Panc1 (cell line): ENCODE results near the gene C11orf52. TPM values are rescaled to one million over a fixed set of nuclear protein-coding genes. Genes with fewer than 3 reads are reported as not detected.

Source experiments
- ATAC-seq: fragments of 200-7000 bp; cut with Tn5 transposase; 2 replicates; pipeline ENCODE4 v1.9.1; 2020; ENCODE audit warnings: mild to moderate bottlenecking, moderate library complexity
- BruUV-seq: library from RNA; stranded (reverse); fragments of 400-500 nt; replicated peaks from 2 replicates; lab custom pipeline; 2021; lab: Mats Ljungman, UMichigan
- CTCF ChIA-PET: fragments of 300-600 bp; sonication (Branson Sonifier 250); formaldehyde crosslinking; loops from one replicate; lab custom pipeline; 2022; ENCODE audit warnings: antibody characterized with exemption; lab: Charles Lee
- POLR2A ChIA-PET: fragments of 300-600 bp; sonication (Branson Sonifier 250); formaldehyde crosslinking; loops from one replicate; lab custom pipeline; 2022; ENCODE audit warnings: antibody characterized with exemption; lab: Charles Lee
- DNase-seq: peaks from one replicate; pipeline ENCODE4 v3.0.0-alpha.2; 2010; ENCODE audit warnings: low read depth, low spot score
- H3K27ac ChIP-seq: 2 replicates; pipeline ENCODE4 v1.5.1; 2011; ENCODE audit warnings: mild to moderate bottlenecking, low read length, inconsistent platforms
- H3K27me3 ChIP-seq: fragments of 200-500 bp; sonication (Bioruptor generic); 2 replicates; pipeline ENCODE4 v1.6.0; 2014; ENCODE audit warnings: low read length, inconsistent platforms; ENCODE audit not compliant: control insufficient read depth, insufficient read depth
- H3K36me3 ChIP-seq: fragments of 200-500 bp; sonication (Bioruptor generic); 2 replicates; pipeline ENCODE4 v1.5.1; 2014; ENCODE audit warnings: inconsistent platforms, mild to moderate bottlenecking, low read length, moderate library complexity; ENCODE audit not compliant: control insufficient read depth, insufficient read depth
- H3K4me1 ChIP-seq: 2 replicates; pipeline ENCODE4 v1.5.1; 2011; ENCODE audit warnings: inconsistent platforms, mild to moderate bottlenecking, low read length, moderate library complexity; ENCODE audit not compliant: control insufficient read depth, insufficient read depth
- H3K4me3 ChIP-seq, 2 experiments: 2 replicates each; pipeline ENCODE4 v1.5.1; 2011 to 2012; ENCODE audit warnings: low read depth in 2 of 2, low read length in 2 of 2, mild to moderate bottlenecking in 2 of 2, inconsistent platforms in 1 of 2, moderate library complexity in 1 of 2
- H3K9me3 ChIP-seq: fragments of 200-500 bp; sonication (Bioruptor generic); 2 replicates; pipeline ENCODE4 v1.5.1; 2014; ENCODE audit warnings: low read depth, mild to moderate bottlenecking, inconsistent platforms, low read length, moderate library complexity; ENCODE audit not compliant: control insufficient read depth, insufficient read depth
- CTCF ChIP-seq: fragments of 450-650 bp; IDR thresholded peaks from 2 replicates; pipeline ENCODE4 v1.5.1; 2017; ENCODE audit warnings: mild to moderate bottlenecking
- POLR2AphosphoS5 ChIP-seq: IDR thresholded peaks from 2 replicates; pipeline ENCODE4 v1.6.1; 2012; ENCODE audit warnings: mild to moderate bottlenecking, low read depth, low read length, moderate library complexity
- REST ChIP-seq, 2 experiments: IDR thresholded peaks; 2 replicates each; pipeline ENCODE4 v1.6.1; 2011 to 2012; ENCODE audit warnings: low read depth in 2 of 2, control low read depth in 1 of 2, low read length in 1 of 2, mild to moderate bottlenecking in 1 of 2, moderate library complexity in 1 of 2; ENCODE audit not compliant: insufficient read depth in 1 of 2
- SIN3A ChIP-seq: IDR thresholded peaks from 2 replicates; pipeline ENCODE4 v1.6.1; 2012; ENCODE audit warnings: low read depth, mild to moderate bottlenecking, low read length, moderate library complexity, borderline replicate concordance; ENCODE audit not compliant: insufficient read depth
- TCF7L2 ChIP-seq: IDR thresholded peaks from 2 replicates; pipeline ENCODE4 v1.6.1; 2011; ENCODE audit warnings: mild to moderate bottlenecking, low read depth, low read length, inconsistent platforms
- in situ Hi-C: cut with HindIII; loops from 2 replicates; pipeline ENCODE4 v1.10.0; 2016; ENCODE audit warnings: low sequenced_read_pairs, low pct_unique_long_range_greater_than_20kb
- intact Hi-C: fragments of 100-400 bp; cut with micrococcal nuclease; formaldehyde crosslinking; loops from one replicate; pipeline ENCODE4 v1.10.0; 2022; ENCODE audit not compliant: unreplicated experiment
- total RNA-seq: library from RNA; stranded (reverse); gene quantifications from one replicate; pipeline ENCODE4 v1.2.1, GENCODE V29; 2021; ENCODE audit not compliant: unreplicated experiment

The C11orf52 gene
- total RNA-seq, 1 experiment from 2014 or later = not detected

- POLR2A ChIA-PET = interaction anchor here (0.5 to 1.0 kb wide), 3 partner anchors 55 to 214 kb away, joined by 3 read pairs; partner anchors contain the start of gene TIMM8B
- peak overlapping the region; percentile 76 to 77 for H3K4me3 ChIP-seq
- H3K9me3 ChIP-seq = no peaks in the 10 kb centered on the region
- in situ Hi-C loops = no loop called here
- no peak for DNase-seq
- ATAC-seq = 0 out of 2 replicates have a peak, but pooled peaks have one; percentile 31
- BruUV-seq = no TSS peak
- peaks cover 13% of the 10 kb centered on the region for H3K4me1 ChIP-seq
- H3K27me3 ChIP-seq = no peaks in the 10 kb centered on the region
- no peak for TF ChIP-seq SIN3A
- TF ChIP-seq POLR2AphosphoS5 = no peak
- no peak for TF ChIP-seq TCF7L2
- no peak for TF ChIP-seq REST (IDR thresholded peaks at IDR 0.05; ENCODE audit: insufficient read depth in 1 of 2, low read depth in 2 of 2, low read length in 1 of 2)
- H3K36me3 ChIP-seq = no peaks in the 10 kb centered on the region; the same call in 1 of the 2 replicates
- peak overlapping the region; percentile 96 for H3K27ac ChIP-seq
- CTCF ChIA-PET = interaction anchor here (0.5 to 1.5 kb wide), 6 partner anchors 9 to 267 kb away, joined by 3 to 8 read pairs (median 4); no protein-coding TSS in a partner anchor
- intact Hi-C loops = loop anchor here (10.0 kb wide), 1 partner anchor 113 kb away; no protein-coding TSS in a partner anchor
These were observed 47.0 kb upstream of the C11orf52 start for GRCh38 chr11:111871693-111872161.

GRCh38 chr11:111878385-111878848 lies 40.3 kb upstream of the C11orf52 start:
- Histone ChIP-seq H3K9me3 (no peaks in the 10 kb centered on the region), H3K27ac (peak overlapping the region; percentile 92), H3K36me3 (no peaks in the 10 kb centered on the region), H3K27me3 (no peaks in the 10 kb centered on the region), H3K4me1 (peaks cover 9% of the 10 kb centered on the region; the same call in 1 of the 2 replicates), H3K4me3 (peak overlapping the region; percentile 80 to 90)
- DNase-seq = no peak
- intact Hi-C loops (loop anchor here (10.0 kb wide), 1 partner anchor 106 kb away; no protein-coding TSS in a partner anchor), in situ Hi-C loops (no loop called here)
- CTCF ChIA-PET = no interaction called here
- POLR2A ChIA-PET = interaction anchor here (0.7 kb wide), 1 partner anchor 250 kb away, joined by 3 read pairs; no protein-coding TSS in a partner anchor
- TF ChIP-seq SIN3A = no peak
- TF ChIP-seq REST (IDR thresholded peaks at IDR 0.05; ENCODE audit: insufficient read depth in 1 of 2, low read depth in 2 of 2, low read length in 1 of 2) = no peak
- no peak for TF ChIP-seq POLR2AphosphoS5
- TF ChIP-seq TCF7L2 = no peak
- no peak for TF ChIP-seq CTCF
- BruUV-seq = TSS peak; percentile 75
- peak; percentile 35 for ATAC-seq
